NCI-H1417 treated with DMSO at 0.1 percent for 48 hours (cell line): ENCODE measurements around the gene C9orf50.
"Not testable (repeated sequence)": the region's sequence is repeated elsewhere in the genome, so short reads cannot be mapped to it uniquely, and the experiment has no call there.

Source experiments
- DNase-seq: peaks from one replicate; lab custom pipeline; 2025; lab: John Stamatoyannopoulos, UW

C9orf50 gene, protein sequence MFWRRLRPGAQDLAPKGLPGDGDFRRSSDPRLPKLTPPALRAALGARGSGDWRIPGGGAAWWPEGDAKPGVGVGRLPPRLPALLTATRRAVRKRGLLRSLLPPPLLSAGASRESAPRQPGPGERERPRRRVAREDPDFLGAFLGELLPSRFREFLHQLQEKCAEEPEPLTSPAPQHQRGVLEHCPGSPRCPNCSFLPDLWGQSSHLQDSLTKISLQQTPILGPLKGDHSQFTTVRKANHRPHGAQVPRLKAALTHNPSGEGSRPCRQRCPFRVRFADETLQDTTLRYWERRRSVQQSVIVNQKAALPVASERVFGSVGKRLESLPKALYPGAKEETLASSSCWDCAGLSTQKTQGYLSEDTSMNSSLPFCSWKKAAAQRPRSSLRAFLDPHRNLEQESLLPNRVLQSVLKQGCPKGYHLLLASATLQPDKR

GRCh38 chr9:129620669-129621295 is at the start of gene C9orf50:
Gene C9orf50, minus strand, starts transcription at chr9:129621101. Its CDS starts 527 bp downstream, at chr9:129620574.
- no peak for DNase-seq

GRCh38 chr9:129669946-129670345 is 49.0 kb upstream of the C9orf50 start:
- no peak for DNase-seq

DNA sequence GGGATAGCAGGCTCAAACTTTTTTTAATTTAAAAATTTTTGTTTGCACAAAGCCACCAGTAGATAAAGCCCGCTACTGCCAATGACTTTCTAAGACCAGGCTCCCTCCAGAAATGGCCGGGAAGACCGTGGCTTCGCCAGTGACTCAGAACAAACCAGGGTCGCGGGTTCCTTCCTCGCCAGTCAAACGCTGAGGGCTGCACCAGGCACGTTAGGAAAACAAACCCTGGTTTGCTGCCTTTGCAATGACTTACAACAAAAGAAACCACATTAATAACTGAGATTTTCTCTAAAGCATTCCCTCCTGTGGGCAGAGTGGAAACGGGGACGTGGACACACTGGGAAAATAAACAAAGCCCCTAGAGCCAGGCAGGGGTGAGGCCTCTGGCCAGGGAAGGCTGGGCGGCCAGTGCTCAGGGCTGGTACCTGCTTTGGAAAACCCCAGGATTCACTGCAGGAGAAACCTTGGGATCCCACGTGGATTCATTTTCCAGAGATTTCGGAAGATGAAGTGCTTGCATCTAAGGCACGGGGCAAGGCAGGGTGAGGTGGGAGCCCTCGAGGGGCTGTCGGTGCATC is 48.3 kb upstream of the C9orf50 start:
- no peak for DNase-seq

DNA sequence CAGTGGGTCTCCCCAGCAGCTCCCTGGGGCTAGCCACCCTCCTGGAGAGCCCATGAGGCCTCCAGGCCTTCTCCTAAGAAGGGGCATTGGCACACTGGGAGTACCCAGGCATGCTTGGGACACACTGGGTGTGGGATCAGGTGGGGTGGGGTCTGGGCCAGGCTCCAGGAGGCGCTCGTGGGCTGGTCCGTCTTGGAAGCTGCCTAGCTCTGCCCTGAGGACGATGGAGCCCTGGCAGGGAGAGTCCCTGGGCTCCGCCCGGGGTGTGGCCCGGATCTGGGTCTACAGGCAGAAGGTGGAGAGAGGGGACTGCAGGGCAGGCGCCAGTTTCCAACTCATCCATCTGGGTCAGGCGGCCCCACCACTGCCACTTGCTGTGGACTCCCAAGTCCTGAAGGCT is 46.9 kb upstream of the C9orf50 start:
- no peak for DNase-seq

GRCh38 chr9:129667378-129667777 is 46.5 kb upstream of the C9orf50 start:
- no peak for DNase-seq

DNA sequence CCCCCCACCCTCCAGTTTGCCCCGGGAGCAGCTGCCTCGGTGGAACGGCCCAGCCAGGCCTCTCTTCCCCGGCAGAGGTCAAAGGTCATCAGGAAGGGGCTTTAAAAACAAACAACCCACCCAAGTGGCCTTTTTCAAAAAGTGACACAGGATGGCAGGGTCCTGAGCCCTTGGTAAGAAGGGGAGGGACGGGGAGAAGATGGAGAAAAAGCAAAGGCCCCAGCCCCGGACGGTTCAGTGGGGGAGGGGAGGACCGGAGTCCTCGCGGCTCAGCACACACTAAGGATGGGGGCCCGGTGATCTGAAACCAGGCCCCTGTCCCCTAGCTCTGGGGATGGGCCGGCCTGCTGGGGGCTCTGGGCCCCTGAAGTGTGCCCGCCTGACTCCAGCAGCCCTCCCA is 45.7 kb upstream of the C9orf50 start:
- no peak for DNase-seq

- no peak for DNase-seq
Observed at GRCh38 chr9:129665814-129666520, 45.1 kb upstream of the C9orf50 start.

DNA sequence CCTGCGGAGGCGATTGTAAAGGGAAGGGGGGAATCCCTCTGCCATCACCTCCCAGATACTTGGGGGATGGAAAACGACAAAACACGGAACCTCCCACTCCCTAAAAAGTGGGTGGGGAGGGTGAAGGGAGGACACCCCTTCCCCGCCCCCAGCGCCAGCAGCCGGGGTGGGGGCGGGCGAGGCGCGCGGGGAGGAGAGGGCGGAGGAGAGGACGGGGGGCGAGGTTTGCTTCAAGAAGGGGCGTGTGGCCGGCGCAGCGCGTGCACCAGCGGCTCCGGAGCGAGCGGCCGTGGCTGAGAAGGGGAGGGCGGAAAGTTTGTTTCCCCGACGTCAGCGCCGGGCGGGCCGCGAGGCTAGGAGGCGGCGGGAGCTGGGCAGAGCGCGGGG is 44.5 kb upstream of the C9orf50 start, which contains the start of gene PRRX2:
Gene PRRX2 (plus strand): TSS at position 259 of the 387 bp plus-strand sequence. CDS start 221 bp downstream, outside the sequence.
- DNase-seq: no peak

DNA sequence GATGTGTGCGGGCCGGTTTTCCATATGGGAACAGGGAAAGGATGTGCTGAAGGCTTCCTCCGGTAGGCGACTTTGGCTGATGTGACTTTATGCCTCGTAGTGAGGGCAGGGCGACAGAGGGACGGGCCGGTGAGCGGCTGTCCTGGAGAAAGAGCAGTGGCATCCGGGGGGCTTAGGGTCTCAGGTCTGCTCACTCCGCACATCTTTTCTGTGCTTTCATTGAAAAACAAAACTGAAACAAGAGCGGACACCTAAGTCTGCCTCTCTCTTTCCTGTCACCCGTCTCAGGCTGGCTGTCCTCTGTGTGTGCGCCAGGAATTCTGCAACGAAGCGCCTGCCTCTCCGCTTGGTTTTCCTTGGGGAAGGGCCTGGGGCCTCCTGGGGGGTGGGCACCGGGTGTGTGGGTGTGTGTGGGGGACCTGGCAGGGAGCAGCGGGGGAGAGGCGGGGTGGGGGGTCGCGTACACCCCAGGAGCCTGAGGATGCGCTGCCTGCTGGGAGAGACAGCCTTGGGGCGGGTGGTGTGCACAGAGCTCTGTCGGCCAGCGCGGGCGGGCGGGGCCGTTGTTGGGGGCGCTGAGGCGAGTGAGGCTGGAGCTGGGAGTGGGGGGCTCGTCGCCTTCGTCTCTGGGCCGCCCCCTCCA is 44.0 kb upstream of the C9orf50 start:
- no peak for DNase-seq

DNA sequence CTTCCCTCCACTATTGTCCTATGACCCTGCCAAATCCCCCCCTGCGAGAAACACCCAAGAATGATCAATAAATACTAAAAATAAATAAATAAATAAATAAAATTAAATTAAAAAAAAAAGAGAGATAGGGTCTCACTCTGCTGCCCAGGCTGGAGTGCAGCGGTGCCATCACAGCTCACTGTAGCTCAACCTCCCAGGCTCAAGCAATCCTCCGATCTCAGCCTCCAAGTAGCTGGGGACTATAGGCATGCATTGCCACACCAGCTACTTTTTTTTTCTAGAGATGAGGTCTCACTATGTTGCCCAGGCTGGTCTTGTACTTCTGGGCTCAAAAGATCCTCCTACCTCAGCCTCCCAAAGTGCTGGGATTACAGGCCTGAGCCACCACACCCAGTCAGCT is 41.3 kb upstream of the C9orf50 start:
- not testable (repeated sequence) for DNase-seq

GRCh38 chr9:129661029-129661428 is 40.1 kb upstream of the C9orf50 start:
- DNase-seq: no peak

DNA sequence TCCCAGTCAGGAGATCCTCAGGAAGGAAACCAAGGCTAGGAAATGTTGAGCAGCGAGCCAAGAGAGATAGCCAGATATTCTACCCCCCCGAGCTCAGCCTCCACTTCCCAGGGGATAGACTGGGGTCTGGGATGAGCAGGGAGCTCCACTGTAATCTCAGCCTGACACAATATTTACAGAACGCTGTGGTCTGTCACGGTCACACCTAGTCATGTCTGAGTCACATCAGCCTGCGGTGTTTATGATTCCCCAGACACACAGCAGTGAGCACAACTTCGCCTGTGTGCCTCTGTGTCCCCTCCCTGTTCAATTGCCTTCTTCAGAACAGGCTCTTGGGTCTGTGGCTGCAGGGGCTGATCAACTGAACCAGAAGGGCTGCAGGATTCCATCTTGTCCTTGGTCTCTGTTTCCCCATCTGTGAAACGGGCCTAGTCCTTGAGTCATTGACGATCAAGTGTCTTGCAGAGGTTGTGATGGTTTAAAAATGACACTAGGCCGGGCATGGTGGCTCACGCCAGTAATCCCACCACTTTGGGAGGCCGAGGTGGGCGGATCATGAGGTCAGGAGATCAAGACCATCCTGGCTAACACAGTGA is 36.0 kb upstream of the C9orf50 start:
- DNase-seq: no peak

DNA sequence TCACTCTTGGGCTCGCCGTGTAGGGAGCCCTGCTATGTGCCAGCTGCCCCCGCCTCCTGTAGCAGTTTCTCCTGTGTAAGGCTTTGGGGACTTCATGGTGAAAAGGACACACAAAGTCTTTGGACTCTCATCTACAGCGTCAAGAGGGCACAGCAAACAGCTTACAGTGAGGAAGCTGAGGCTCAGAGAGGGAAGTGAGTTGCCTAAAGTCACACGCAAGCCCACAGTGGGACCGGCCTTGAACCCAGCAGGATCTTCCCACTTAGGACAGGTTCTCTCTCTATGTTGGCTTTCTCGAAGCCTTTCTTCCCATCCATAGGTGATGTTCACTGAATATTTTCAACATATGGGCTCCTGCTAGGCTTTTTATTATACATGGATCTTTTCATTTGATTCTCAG is 34.8 kb upstream of the C9orf50 start:
- no peak for DNase-seq

- no peak for DNase-seq
Observed at GRCh38 chr9:129655154-129655553, 34.3 kb upstream of the C9orf50 start.

- no peak for DNase-seq
Observed at GRCh38 chr9:129654554-129655040, 33.7 kb upstream of the C9orf50 start.

DNA sequence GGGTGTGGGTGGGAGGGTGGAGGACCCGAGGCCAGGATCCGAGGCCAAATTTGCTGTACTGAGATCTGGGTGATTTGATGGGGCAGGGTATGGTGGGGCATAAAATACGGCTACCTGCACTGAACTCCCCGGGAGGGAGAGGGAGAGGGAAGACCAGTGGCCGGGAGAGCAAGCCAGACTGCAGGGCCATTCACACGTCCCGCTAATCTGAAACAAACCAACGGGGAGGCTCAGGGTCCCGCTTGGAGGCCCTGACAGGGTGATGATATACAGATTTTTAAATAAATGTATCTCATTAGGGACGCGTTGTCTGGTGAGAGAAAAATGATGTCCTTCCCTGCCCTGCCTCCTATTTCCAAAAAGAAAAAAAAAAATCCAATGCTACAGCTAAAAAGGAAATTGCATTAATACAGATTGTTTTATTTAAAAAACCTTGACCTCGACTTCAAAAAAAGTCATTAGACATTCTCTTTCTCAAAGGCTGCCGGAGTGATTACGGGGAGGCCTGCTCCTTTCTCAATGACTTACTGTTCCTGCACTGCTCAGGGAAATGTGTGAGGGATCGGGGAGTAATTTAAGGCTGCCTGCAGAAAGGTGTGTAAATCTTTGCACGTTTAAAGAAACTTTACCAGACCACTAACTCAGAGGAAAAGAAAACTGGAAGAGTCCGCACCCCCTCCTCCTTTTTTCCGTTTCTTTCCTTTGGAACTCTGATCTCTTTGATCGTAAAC is 33.1 kb upstream of the C9orf50 start:
- no peak for DNase-seq

GRCh38 chr9:129650680-129651235 is 29.9 kb upstream of the C9orf50 start:
- DNase-seq: no peak

DNA sequence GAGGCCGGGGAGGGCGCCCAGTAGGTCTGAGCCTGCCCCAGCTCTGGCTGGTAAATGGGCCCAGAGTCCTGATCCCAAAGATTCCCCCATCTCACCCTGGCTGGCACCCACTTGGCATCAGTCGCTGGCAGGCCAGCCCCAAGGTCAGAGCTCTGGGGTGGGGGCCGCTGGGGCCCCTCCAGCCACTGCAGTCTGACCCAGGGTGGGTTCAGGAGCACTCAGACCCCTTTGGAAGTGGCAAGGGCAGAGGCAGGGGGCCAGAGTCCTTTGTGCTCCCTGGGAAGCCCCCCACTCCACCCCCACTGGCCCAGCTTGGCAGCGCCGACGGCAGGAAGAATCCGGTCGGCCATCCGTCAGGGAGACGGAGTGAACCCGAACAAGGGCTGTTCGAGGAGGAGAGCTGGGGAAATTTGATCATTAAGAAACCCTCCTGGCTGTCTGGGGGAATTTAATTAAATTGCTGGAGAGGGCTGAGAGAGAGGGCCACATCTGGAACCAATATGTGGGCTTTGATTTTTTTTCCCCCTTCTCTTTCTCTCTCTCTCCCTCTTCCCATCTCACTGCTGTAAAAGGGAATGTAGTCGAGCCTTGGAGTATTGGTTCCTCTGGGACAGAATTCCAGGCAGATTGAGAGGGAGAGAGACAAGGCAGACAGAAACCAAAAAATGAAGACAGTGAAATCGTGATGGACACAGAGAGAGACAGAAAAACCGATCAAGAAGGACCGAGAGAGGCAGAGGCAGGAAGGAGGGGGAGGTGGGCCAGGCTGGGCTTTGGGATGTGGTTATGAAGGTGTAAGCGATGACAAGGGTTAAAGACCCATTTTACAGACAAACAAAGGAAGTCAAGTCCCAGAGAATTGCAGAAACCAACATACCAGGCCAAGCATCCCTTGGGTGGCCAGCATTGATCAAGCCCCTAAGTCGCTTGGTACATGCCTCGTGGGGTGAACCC is 29.1 kb upstream of the C9orf50 start:
- no peak for DNase-seq

DNA sequence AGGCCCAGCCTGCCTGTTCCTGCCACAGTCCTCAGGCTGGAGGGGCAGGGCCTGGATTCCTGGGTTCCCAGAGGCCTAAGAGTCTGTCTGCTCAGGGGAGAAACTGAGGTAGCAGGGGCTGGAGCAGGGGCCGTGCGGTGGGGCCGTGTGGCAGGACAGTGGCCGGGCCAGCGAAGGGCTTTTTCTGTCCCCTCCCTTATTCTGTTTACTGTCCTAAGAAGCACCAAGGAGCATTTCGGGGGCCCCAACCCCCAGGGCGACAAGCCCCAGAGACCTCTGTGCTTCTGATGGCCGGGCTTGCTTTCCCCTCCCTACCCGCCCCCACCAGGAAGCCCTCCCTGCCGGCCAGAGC is 27.8 kb upstream of the C9orf50 start:
- DNase-seq: no peak
